ENCODE measurements around the gene F2RL2. TPM values are rescaled to one million over a fixed set of nuclear protein-coding genes. Genes with fewer than 3 reads are reported as not detected.

The F2RL2 gene
- total RNA-seq, 1 donor from 2014 or later, result 26.0 TPM

GRCh38 chr5:76664079-76664478 is 40.9 kb upstream of the F2RL2 start:
- no peaks in the 10 kb centered on the region for H3K27me3 ChIP-seq (ENCODE audit: insufficient read depth, low read length)
- no peak for TF ChIP-seq CTCF (IDR thresholded peaks at IDR 0.05; ENCODE audit: insufficient read depth, low read depth, low read length)
- no peak for TF ChIP-seq EZH2 (IDR thresholded peaks at IDR 0.05; ENCODE audit: insufficient read depth, low read length)
- H2AFZ ChIP-seq (ENCODE audit: low read depth, low read length), result no peak overlapping the region
- Mint-ChIP-seq H3K27me3 (ENCODE audit: low read depth, unreplicated experiment) (peaks cover 2% of the 10 kb centered on the region), H3K4me1 (ENCODE audit: low read depth, unreplicated experiment) (peaks cover under 1% of the 10 kb centered on the region), H3K4me3 (ENCODE audit: unreplicated experiment) (no peak overlapping the region), H3K27ac (ENCODE audit: unreplicated experiment) (no peak overlapping the region), H3K36me3 (ENCODE audit: low read depth, unreplicated experiment) (no peaks in the 10 kb centered on the region), H3K9me3 (ENCODE audit: unreplicated experiment) (no peaks in the 10 kb centered on the region)
- H3K27ac ChIP-seq (ENCODE audit: low read depth, low read length), result no peak overlapping the region
- H3K9ac ChIP-seq (ENCODE audit: low read length), result no peak overlapping the region
- no peaks in the 10 kb centered on the region for H3K79me2 ChIP-seq (ENCODE audit: insufficient read depth, low read length)
- FAIRE-seq, result no peak
- H3K9me3 ChIP-seq (ENCODE audit: insufficient read depth, low read depth, low read length), result no peaks in the 10 kb centered on the region
- no peaks in the 10 kb centered on the region for H4K20me1 ChIP-seq (ENCODE audit: insufficient read depth, low read length)
- no peaks in the 10 kb centered on the region for H3K4me1 ChIP-seq (ENCODE audit: insufficient read depth, low read length)
- H3K4me3 ChIP-seq (ENCODE audit: insufficient read depth, low read depth, low read length), result no peak overlapping the region
- no peak overlapping the region for H3K4me2 ChIP-seq (ENCODE audit: low read length)
- DNase-seq (ENCODE audit: low read depth), result no peak
- no peaks in the 10 kb centered on the region for H3K36me3 ChIP-seq (ENCODE audit: insufficient read depth, low read length)

- no peak overlapping the region for H3K4me3 ChIP-seq (ENCODE audit: insufficient read depth, low read depth, low read length)
- TF ChIP-seq EZH2 (IDR thresholded peaks at IDR 0.05; ENCODE audit: insufficient read depth, low read length) (no peak), CTCF (IDR thresholded peaks at IDR 0.05; ENCODE audit: insufficient read depth, low read depth, low read length) (no peak)
- Mint-ChIP-seq H3K27me3 (ENCODE audit: low read depth, unreplicated experiment) (peaks cover 2% of the 10 kb centered on the region), H3K4me3 (ENCODE audit: unreplicated experiment) (no peak overlapping the region), H3K27ac (ENCODE audit: unreplicated experiment) (no peak overlapping the region), H3K4me1 (ENCODE audit: low read depth, unreplicated experiment) (no peaks in the 10 kb centered on the region), H3K36me3 (ENCODE audit: low read depth, unreplicated experiment) (no peaks in the 10 kb centered on the region), H3K9me3 (ENCODE audit: unreplicated experiment) (no peaks in the 10 kb centered on the region)
- H3K36me3 ChIP-seq (ENCODE audit: insufficient read depth, low read length), result no peaks in the 10 kb centered on the region
- no peaks in the 10 kb centered on the region for H3K79me2 ChIP-seq (ENCODE audit: insufficient read depth, low read length)
- H3K4me2 ChIP-seq (ENCODE audit: low read length), result no peak overlapping the region
- H3K9ac ChIP-seq (ENCODE audit: low read length), result no peak overlapping the region
- H4K20me1 ChIP-seq (ENCODE audit: insufficient read depth, low read length), result no peaks in the 10 kb centered on the region
- H3K4me1 ChIP-seq (ENCODE audit: insufficient read depth, low read length), result no peaks in the 10 kb centered on the region
- DNase-seq (ENCODE audit: low read depth) (no peak), FAIRE-seq (no peak)
- H3K27me3 ChIP-seq (ENCODE audit: insufficient read depth, low read length), result no peaks in the 10 kb centered on the region
- no peak overlapping the region for H3K27ac ChIP-seq (ENCODE audit: low read depth, low read length)
- H3K9me3 ChIP-seq (ENCODE audit: insufficient read depth, low read depth, low read length), result no peaks in the 10 kb centered on the region
- H2AFZ ChIP-seq (ENCODE audit: low read depth, low read length), result no peak overlapping the region
Observed at GRCh38 chr5:76663573-76663972, 40.4 kb upstream of the F2RL2 start.

GRCh38 chr5:76662521-76662920 is 39.3 kb upstream of the F2RL2 start:
- no peaks in the 10 kb centered on the region for H3K36me3 Mint-ChIP-seq (ENCODE audit: low read depth, unreplicated experiment)
- FAIRE-seq, result no peak
- peaks cover 3% of the 10 kb centered on the region for H3K4me1 Mint-ChIP-seq (ENCODE audit: low read depth, unreplicated experiment)
- no peaks in the 10 kb centered on the region for H3K36me3 ChIP-seq (ENCODE audit: insufficient read depth, low read length)
- no peak overlapping the region for H3K9ac ChIP-seq (ENCODE audit: low read length)
- H3K4me1 ChIP-seq (ENCODE audit: insufficient read depth, low read length), result no peaks in the 10 kb centered on the region
- no peaks in the 10 kb centered on the region for H4K20me1 ChIP-seq (ENCODE audit: insufficient read depth, low read length)
- no peaks in the 10 kb centered on the region for H3K9me3 Mint-ChIP-seq (ENCODE audit: unreplicated experiment)
- H3K9me3 ChIP-seq (ENCODE audit: insufficient read depth, low read depth, low read length), result no peaks in the 10 kb centered on the region
- no peak for DNase-seq (ENCODE audit: low read depth)
- H3K79me2 ChIP-seq (ENCODE audit: insufficient read depth, low read length), result no peaks in the 10 kb centered on the region
- peaks cover 2% of the 10 kb centered on the region for H3K27me3 Mint-ChIP-seq (ENCODE audit: low read depth, unreplicated experiment)
- H3K4me2 ChIP-seq (ENCODE audit: low read length), result no peak overlapping the region
- TF ChIP-seq CTCF (IDR thresholded peaks at IDR 0.05; ENCODE audit: insufficient read depth, low read depth, low read length), result no peak
- H3K27ac Mint-ChIP-seq (ENCODE audit: unreplicated experiment), result no peak overlapping the region
- no peak overlapping the region for H2AFZ ChIP-seq (ENCODE audit: low read depth, low read length)
- no peak overlapping the region for H3K27ac ChIP-seq (ENCODE audit: low read depth, low read length)
- H3K4me3 ChIP-seq (ENCODE audit: insufficient read depth, low read depth, low read length), result no peak overlapping the region
- H3K4me3 Mint-ChIP-seq (ENCODE audit: unreplicated experiment), result no peak overlapping the region
- H3K27me3 ChIP-seq (ENCODE audit: insufficient read depth, low read length), result no peaks in the 10 kb centered on the region
